Gastroesophageal sphincter (tissue), 3 donors: ENCODE data around the gene SNRNP70.
"Not testable (repeated sequence)": the region's sequence is repeated elsewhere in the genome, so short reads cannot be mapped to it uniquely, and the experiment has no call there.

Source experiments
- POLR2A ChIP-seq, 2 donors: fragments of 450-650 bp; IDR thresholded peaks; one replicate each; pipeline ENCODE4 v1.6.1; 2017; ENCODE audit warnings: antibody characterized with exemption in 2 of 2, mild to moderate bottlenecking in 2 of 2, moderate library complexity in 1 of 2
- TF ChIP-seq, protein P1 (sequence below), 4 experiments: fragments of 200-600 bp in 2 of 4; fragments of 450-650 bp in 2 of 4; sonication (generic) in 1 of 4; IDR thresholded peaks; one replicate each; pipeline ENCODE4 v1.5.1; 2017 to 2019; ENCODE audit warnings: antibody characterized with exemption in 4 of 4, mild to moderate bottlenecking in 2 of 4, moderate library complexity in 2 of 4

DNA sequence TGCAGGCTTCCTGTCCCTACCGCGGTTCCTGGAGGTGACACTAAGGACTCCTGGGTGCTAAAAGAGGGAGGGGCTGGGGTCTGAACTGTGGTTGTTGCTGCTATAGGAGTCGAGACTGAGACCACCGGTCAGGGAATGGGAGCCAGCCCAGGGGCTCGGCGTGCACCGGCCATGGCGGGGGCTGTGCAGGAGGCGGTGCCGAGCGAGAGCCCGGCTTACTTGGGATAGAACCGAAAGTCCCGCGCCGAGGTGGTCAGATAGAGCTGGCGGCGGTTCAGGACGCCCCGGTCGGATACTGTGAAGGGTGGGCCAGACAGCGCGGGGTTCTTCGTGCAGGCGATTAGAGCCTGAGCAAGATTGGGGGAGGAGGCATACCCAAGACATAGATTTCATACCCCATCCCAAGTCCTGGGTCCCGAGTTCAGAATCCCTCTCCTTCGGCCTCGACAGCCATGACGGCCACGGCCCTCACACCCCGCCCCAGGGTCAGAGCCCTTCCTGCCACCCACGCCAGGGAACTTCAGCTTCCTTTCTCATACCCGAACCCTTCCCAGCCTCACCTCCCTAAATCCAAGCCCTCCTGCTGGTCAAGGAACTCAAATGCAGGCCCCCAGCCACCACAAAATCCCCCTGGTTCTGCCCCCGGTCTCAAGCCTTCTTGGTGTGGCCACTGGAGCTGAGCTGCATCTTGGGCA is 28.2 kb upstream of the SNRNP70 start:
- TF ChIP-seq, protein P1, sequence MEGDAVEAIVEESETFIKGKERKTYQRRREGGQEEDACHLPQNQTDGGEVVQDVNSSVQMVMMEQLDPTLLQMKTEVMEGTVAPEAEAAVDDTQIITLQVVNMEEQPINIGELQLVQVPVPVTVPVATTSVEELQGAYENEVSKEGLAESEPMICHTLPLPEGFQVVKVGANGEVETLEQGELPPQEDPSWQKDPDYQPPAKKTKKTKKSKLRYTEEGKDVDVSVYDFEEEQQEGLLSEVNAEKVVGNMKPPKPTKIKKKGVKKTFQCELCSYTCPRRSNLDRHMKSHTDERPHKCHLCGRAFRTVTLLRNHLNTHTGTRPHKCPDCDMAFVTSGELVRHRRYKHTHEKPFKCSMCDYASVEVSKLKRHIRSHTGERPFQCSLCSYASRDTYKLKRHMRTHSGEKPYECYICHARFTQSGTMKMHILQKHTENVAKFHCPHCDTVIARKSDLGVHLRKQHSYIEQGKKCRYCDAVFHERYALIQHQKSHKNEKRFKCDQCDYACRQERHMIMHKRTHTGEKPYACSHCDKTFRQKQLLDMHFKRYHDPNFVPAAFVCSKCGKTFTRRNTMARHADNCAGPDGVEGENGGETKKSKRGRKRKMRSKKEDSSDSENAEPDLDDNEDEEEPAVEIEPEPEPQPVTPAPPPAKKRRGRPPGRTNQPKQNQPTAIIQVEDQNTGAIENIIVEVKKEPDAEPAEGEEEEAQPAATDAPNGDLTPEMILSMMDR (IDR thresholded peaks at IDR 0.05), result not testable (repeated sequence)
- TF ChIP-seq POLR2A (IDR thresholded peaks at IDR 0.05), result not testable (repeated sequence)
